D721Med (cell line): ENCODE results near the gene ADGRD2.

ENCODE experiments used
- DNase-seq: peaks from one replicate; pipeline ENCODE4 v3.0.0; 2011; ENCODE audit warnings: low spot score; ENCODE audit not compliant: insufficient read length
- FAIRE-seq: peaks from 2 replicates; lab custom pipeline; 2011; peaks lifted over from hg19 to GRCh38; lab: Jason Lieb, UNC
- TF ChIP-seq, protein P1 (sequence below): IDR thresholded peaks from 2 replicates; pipeline ENCODE4 v1.5.1; 2012; ENCODE audit warnings: mild to moderate bottlenecking, control low read depth; ENCODE audit not compliant: insufficient read depth; ENCODE audit errors: missing control alignments

Gene ADGRD2

DNA sequence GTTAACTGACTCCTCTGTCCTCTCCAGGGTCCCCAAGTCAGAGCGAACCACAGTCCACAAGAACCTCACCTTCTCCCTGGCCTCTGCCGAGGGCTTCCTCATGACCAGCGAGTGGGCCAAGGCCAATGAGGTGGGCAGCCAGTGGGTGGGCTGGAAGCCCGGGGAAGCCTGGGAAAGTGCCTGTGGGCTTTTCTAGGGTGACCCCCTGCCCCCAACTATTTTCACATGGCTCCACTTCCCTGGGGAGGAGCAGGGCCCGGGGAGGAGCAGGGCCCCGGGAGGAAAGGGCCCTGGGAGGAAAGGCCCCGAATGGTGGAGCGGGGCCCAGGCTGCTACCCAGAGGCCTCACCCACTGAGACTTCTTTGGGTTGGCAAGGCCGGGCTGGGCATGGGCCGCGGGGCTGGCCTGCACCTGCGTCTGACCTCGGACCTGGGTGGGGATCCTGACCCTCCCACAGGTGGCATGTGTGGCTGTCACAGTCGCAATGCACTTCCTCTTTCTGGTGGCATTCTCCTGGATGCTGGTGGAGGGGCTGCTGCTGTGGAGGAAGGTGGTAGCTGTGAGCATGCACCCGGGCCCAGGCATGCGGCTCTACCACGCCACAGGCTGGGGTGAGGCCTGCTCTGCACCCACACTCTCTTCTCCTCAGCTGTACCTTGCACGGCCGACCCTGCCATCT, 17.9 kb downstream of the ADGRD2 start:
- TF ChIP-seq, protein P1, sequence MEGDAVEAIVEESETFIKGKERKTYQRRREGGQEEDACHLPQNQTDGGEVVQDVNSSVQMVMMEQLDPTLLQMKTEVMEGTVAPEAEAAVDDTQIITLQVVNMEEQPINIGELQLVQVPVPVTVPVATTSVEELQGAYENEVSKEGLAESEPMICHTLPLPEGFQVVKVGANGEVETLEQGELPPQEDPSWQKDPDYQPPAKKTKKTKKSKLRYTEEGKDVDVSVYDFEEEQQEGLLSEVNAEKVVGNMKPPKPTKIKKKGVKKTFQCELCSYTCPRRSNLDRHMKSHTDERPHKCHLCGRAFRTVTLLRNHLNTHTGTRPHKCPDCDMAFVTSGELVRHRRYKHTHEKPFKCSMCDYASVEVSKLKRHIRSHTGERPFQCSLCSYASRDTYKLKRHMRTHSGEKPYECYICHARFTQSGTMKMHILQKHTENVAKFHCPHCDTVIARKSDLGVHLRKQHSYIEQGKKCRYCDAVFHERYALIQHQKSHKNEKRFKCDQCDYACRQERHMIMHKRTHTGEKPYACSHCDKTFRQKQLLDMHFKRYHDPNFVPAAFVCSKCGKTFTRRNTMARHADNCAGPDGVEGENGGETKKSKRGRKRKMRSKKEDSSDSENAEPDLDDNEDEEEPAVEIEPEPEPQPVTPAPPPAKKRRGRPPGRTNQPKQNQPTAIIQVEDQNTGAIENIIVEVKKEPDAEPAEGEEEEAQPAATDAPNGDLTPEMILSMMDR, result no peak
- no peak for DNase-seq
- FAIRE-seq, result no peak

DNA sequence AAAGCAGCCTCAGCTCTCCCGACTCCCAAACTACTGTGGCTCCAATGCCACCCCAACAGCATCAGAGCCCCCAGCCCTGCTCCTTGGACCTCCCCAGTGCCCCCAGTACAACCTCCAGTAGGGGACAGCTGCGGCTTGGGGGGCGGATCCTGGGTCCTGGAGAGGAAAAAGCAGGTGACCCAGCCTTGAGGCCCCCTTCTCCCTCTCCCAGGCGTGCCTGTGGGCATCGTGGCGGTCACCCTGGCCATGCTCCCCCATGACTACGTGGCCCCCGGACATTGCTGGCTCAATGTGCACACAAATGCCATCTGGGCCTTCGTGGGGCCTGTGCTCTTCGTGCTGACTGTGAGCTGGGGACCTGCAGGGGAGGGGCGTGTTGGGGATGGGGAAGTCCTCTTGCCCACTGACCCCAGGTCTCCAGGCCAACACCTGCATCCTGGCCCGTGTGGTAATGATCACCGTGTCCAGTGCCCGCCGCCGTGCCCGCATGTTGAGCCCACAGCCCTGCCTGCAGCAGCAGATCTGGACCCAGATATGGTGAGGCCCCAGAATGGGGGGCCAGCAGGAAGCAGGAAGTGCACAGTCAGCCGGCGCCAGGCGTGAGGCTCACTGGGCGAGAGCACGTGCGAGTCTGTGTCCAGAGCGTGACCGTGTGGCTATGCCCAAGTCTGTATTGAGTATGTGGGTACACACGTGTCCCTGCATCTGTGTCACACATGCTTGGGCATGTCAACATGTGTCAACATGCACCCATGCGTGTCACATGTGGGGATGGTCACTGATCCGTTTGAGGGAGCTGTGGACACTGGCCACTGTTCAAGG, 19.0 kb downstream of the ADGRD2 start:
- TF ChIP-seq, protein P1, result no peak
- no peak for FAIRE-seq
- DNase-seq, result no peak

DNA sequence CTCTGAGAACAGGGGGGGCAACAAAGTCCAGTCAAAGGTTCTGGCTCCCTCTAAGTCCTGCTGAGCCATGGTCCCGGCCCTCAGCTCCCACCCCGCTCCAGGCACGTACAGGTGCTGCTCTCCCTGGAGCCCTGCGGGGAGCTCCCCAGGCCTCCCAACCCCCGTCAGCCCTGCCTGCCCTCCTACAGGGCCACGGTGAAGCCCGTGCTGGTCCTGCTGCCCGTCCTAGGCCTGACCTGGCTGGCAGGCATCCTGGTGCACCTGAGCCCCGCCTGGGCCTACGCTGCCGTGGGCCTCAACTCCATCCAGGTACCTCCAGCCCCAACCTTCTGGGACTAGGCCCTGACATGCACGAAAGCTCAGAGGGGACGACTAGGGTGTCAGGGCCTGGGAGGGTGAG, 20.1 kb downstream of the ADGRD2 start:
- TF ChIP-seq, protein P1, result no peak
- FAIRE-seq, result no peak
- DNase-seq, result no peak

DNA sequence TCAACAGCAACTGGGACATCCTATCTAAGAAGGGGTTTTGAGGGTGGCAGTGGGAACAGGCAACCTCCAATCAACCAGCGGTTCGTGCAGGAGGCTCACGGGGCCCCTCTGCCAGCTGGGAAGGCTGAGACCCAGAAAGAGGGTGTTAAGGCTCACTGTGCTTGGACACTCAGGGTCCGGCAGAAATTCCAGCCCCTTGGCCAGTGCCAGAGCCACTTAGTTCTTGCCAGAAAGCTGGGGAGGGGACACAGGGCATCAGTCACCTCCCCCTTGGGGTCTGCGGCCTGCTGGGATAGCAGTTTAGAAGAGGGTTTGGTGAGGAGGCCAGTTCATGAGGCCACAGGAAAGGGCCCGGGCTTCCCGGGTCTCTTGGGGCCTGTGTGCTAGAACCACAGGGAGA, 20.5 kb downstream of the ADGRD2 start:
- no peak for FAIRE-seq
- no peak for DNase-seq
- TF ChIP-seq, protein P1, result no peak

DNA sequence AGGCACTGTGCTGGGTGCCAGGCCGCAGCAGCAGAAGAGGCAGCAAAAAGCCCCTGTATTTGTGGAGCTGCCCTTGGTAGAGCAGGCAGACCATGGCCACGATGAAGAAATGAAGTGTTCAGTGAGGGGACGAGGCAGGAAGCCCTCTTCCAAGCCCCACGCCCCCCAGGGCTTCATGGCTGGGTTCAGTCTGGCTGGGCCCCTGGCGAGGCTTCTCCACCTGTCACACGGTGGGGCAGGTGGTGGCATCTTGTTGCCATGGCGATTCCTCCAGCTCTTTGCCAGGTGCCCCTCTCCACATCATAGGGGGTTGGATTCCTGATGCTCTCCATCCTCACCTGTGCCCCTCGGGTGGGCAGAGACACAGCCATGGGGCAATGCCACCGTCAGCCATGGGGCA, 21.5 kb downstream of the ADGRD2 start:
- no peak for FAIRE-seq
- DNase-seq, result no peak

DNA sequence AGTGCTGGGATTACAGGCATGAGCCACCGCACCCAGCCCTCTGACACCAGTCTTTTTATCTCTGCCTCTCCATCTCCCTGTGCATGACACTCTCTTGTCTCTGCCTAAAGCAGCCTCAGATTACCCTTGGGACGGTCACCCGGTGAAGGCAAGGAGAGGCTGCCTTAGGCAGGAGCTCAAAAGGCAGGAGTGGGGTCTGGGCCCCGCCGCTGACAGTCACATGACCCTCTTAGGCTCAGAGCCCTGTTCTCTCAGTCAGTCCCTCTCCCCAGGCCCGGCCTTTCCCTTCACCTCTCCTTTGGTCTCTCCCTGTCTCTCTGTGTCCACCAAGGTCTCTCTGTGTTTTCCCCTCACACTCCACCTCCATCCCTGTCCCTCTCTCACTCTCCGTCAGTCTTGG, 22.5 kb downstream of the ADGRD2 start:
- TF ChIP-seq, protein P1, result no peak
- FAIRE-seq (no peak), DNase-seq (no peak)

More for the DNA sequence above, 21.5 kb downstream of the ADGRD2 start:
- TF ChIP-seq, protein P1, result no peak

DNA sequence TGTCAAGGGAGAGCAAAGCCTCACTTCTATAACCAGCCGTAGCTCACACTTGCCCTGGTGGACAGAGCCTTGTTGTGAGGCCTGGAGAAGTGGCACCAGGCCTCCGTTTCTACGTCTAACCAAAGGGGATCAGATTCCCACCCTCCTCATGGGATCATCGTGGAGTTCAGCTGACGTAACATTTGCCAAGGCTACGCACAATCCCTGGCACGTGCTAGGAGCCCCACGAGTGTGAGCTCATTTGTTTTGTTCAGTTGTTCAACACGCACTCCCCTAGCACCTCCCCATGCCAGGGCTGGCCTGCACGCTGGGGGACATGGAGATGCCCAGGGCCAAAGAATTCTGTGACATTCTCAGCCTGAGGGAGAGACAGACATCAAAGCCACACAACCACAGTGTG, 23.1 kb downstream of the ADGRD2 start:
- FAIRE-seq (no peak), DNase-seq (no peak)

More for the DNA sequence above, 23.1 kb downstream of the ADGRD2 start:
- TF ChIP-seq, protein P1, result no peak
